Measurements from ENCODE around the gene NOTUM. TPM values are rescaled to one million over a fixed set of nuclear protein-coding genes. Genes with fewer than 3 reads are reported as not detected.

NOTUM gene
- total and polyA plus RNA-seq, 9 of the 15 experiments (the other 6 are each of a cell fraction or from before 2014, with no cell fraction given), result 0.03 to 14.0 (median 4.1) TPM

GRCh38 chr17:81984773-81985410 lies 23.9 kb upstream of the NOTUM start (continued):
- no peak for TF ChIP-seq HES1 (IDR thresholded peaks at IDR 0.05; ENCODE audit: low read depth)
- 0 out of 2 replicates have a peak, but pooled peaks have one; percentile 28 for TF ChIP-seq RBFOX2 (IDR thresholded peaks at IDR 0.05; ENCODE audit: low read depth, low read length)
- TF ChIP-seq CEBPB (tag; IDR thresholded peaks at IDR 0.05), result no peak
- TF ChIP-seq ZNF274 (IDR thresholded peaks at IDR 0.05; ENCODE audit: borderline replicate concordance, low read depth, low read length), result no peak
- no peak for TF ChIP-seq ZNF586 (CRISPR knock-in tag; conservative IDR thresholded peaks at IDR 0.05)
- no peak for TF ChIP-seq ZNF41 (CRISPR knock-in tag; conservative IDR thresholded peaks at IDR 0.05)
- TF ChIP-seq ILF3 (IDR thresholded peaks at IDR 0.05; ENCODE audit: borderline replicate concordance), result no peak
- peak; percentile 74 for TF ChIP-seq MYNN (IDR thresholded peaks at IDR 0.05)
- TF ChIP-seq MYNN (CRISPR knock-in tag; IDR thresholded peaks at IDR 0.05), result no peak
- TF ChIP-seq SMARCC2 (IDR thresholded peaks at IDR 0.05; ENCODE audit: low read depth), result no peak
- TF ChIP-seq KAT2B (IDR thresholded peaks at IDR 0.05; ENCODE audit: low read depth, low read length), result no peak
- TF ChIP-seq, protein P1, sequence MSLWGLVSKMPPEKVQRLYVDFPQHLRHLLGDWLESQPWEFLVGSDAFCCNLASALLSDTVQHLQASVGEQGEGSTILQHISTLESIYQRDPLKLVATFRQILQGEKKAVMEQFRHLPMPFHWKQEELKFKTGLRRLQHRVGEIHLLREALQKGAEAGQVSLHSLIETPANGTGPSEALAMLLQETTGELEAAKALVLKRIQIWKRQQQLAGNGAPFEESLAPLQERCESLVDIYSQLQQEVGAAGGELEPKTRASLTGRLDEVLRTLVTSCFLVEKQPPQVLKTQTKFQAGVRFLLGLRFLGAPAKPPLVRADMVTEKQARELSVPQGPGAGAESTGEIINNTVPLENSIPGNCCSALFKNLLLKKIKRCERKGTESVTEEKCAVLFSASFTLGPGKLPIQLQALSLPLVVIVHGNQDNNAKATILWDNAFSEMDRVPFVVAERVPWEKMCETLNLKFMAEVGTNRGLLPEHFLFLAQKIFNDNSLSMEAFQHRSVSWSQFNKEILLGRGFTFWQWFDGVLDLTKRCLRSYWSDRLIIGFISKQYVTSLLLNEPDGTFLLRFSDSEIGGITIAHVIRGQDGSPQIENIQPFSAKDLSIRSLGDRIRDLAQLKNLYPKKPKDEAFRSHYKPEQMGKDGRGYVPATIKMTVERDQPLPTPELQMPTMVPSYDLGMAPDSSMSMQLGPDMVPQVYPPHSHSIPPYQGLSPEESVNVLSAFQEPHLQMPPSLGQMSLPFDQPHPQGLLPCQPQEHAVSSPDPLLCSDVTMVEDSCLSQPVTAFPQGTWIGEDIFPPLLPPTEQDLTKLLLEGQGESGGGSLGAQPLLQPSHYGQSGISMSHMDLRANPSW (CRISPR knock-in tag; IDR thresholded peaks at IDR 0.05), result no peak
- no peak for TF ChIP-seq TCF15 (CRISPR knock-in tag; IDR thresholded peaks at IDR 0.05)
- TF ChIP-seq EGR1 (conservative IDR thresholded peaks at IDR 0.05), result peak; percentile 84
- TF ChIP-seq ZNF316 (IDR thresholded peaks at IDR 0.05), result no peak
- TF ChIP-seq NFE2L1 (tag; IDR thresholded peaks at IDR 0.05; ENCODE audit: borderline replicate concordance, low read depth), result no peak
- TF ChIP-seq POLR2A (conservative IDR thresholded peaks at IDR 0.05), result 0 out of 2 replicates have a peak, but pooled peaks have one; percentile 26
- TF ChIP-seq FOXK2 (conservative IDR thresholded peaks at IDR 0.05 in 1 of 2, IDR thresholded peaks at IDR 0.05 in 1 of 2; ENCODE audit: low read depth in 2 of 2), result no peak
- TF ChIP-seq, protein P2, sequence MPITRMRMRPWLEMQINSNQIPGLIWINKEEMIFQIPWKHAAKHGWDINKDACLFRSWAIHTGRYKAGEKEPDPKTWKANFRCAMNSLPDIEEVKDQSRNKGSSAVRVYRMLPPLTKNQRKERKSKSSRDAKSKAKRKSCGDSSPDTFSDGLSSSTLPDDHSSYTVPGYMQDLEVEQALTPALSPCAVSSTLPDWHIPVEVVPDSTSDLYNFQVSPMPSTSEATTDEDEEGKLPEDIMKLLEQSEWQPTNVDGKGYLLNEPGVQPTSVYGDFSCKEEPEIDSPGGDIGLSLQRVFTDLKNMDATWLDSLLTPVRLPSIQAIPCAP (CRISPR knock-in tag; IDR thresholded peaks at IDR 0.05; ENCODE audit: borderline replicate concordance), result no peak
- no peak for TF ChIP-seq PHF20 (IDR thresholded peaks at IDR 0.05; ENCODE audit: partially characterized antibody)
